GM12865 (cell line): ENCODE data around the gene THAP7.

Experiments
- DNase-seq: peaks from one replicate; pipeline ENCODE4 v3.0.0; 2010; ENCODE audit warnings: low read depth
- H3K4me3 ChIP-seq: 2 replicates; pipeline ENCODE4 v1.5.1; 2011; ENCODE audit warnings: mild to moderate bottlenecking, low read depth, low read length, control low read depth
- TF ChIP-seq, protein P1 (sequence below): IDR thresholded peaks from 2 replicates; pipeline ENCODE4 v1.5.1; 2011; ENCODE audit warnings: low read length, control low read depth, low read depth, inconsistent platforms; ENCODE audit not compliant: insufficient read depth; ENCODE audit errors: missing control alignments

Gene THAP7

GRCh38 chr22:21033895-21034294 lies 32.0 kb upstream of the THAP7 start:
- TF ChIP-seq, protein P1, sequence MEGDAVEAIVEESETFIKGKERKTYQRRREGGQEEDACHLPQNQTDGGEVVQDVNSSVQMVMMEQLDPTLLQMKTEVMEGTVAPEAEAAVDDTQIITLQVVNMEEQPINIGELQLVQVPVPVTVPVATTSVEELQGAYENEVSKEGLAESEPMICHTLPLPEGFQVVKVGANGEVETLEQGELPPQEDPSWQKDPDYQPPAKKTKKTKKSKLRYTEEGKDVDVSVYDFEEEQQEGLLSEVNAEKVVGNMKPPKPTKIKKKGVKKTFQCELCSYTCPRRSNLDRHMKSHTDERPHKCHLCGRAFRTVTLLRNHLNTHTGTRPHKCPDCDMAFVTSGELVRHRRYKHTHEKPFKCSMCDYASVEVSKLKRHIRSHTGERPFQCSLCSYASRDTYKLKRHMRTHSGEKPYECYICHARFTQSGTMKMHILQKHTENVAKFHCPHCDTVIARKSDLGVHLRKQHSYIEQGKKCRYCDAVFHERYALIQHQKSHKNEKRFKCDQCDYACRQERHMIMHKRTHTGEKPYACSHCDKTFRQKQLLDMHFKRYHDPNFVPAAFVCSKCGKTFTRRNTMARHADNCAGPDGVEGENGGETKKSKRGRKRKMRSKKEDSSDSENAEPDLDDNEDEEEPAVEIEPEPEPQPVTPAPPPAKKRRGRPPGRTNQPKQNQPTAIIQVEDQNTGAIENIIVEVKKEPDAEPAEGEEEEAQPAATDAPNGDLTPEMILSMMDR: no peak
- no peak overlapping the region for H3K4me3 ChIP-seq
- DNase-seq: peak; percentile 41

- no peak for DNase-seq
- H3K4me3 ChIP-seq: no peak overlapping the region
- TF ChIP-seq, protein P1: no peak
These were observed 31.2 kb upstream of the THAP7 start for GRCh38 chr22:21032868-21033688.

- no peak within 1 kb of the TSS for H3K4me3 ChIP-seq
- TF ChIP-seq, protein P1: no peak
- no peak for DNase-seq
These were observed 30.3 kb upstream of the THAP7 start, which contains the start of gene SLC7A4 for GRCh38 chr22:21032037-21032867. TSS of gene SLC7A4 (minus strand) at chr22:21032561. CDS start at chr22:21031812, 749 bp downstream.

DNA sequence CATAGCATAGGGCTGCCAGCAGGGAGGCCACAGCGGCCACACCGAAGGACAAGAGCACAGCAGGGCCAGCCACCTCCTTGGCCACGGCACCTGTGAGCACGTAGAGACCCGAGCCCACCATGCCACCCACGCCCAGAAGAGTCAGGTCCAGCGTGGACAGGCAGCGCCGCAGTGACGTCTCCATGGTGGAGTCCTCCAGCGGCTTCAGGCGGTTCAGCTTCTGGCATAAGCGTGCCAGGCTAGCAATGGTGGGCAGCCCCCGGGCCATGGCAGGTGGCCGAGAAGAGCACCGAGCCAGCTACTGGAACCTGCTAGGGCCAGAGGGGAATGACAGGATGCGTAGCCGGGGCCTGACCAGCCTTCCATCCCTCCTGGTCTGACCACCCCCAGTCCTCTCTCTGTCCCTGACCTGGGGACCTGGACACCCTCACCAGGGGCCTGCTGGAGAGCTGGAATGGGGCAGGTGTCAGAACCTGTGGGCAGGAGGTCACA lies 29.7 kb upstream of the THAP7 start:
- TF ChIP-seq, protein P1: no peak
- no peak overlapping the region for H3K4me3 ChIP-seq
- no peak for DNase-seq

DNA sequence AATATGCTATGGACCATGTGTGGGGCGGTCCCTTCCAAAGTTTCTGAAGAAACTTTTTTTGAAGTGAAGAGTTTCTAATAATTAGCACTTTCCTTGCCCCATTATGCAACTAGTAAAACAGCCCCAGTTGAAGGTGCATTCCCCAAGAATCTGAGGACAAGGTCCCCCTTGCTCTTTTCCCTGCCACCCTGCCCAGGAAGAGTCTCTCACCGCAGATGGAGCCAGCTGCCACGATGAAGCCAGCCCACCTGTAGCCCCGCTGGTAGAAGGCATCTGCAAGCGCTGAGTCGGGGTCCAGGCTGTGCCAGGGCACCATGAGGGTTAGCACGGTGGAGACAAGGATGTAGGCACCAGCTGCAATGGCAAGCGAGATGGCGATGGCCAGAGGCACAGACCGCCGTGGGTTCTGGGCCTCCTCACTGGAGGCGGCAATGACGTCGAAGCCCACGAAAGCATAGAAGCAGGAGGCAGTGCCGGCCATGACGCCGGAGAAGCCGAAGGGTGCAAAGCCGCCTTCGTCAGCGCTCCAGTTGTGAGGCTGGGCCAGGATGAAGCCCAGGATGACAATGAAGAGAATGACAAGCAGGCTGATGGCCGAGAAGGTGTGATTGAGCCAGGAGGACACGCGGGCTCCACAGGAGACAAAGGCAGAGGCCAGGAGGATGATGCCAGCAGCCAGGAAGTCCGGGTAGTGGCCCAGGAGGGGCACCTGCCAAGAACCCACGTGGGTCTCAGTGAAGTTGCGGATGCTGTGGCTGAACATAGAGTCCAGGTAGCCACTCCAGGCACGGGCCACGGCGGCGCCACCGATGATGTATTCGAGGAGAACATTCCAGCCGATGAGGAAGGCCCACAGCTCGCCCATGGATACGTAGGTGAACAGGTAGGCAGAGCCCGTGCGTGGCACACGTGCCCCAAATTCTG lies 29.0 kb upstream of the THAP7 start:
- DNase-seq: no peak
- no peak overlapping the region for H3K4me3 ChIP-seq
- TF ChIP-seq, protein P1: no peak

GRCh38 chr22:21030032-21030431 lies 28.1 kb upstream of the THAP7 start:
- DNase-seq: no peak
- TF ChIP-seq, protein P1: no peak
- H3K4me3 ChIP-seq: no peak overlapping the region
